Bronchial epithelial cell (primary cell): ENCODE results near the gene ZNF160. TPM values are rescaled to one million over a fixed set of nuclear protein-coding genes. Genes with fewer than 3 reads are reported as not detected.
A peak's percentile ranks its signal among the peaks of the same experiment; 100 is the strongest.
"Not testable (repeated sequence)": the region's sequence is repeated elsewhere in the genome, so short reads cannot be mapped to it uniquely, and the experiment has no call there.

Source experiments
- DNase-seq: peaks from one replicate; pipeline ENCODE4 v3.0.0-alpha.2; 2010; ENCODE audit warnings: low read depth
- FAIRE-seq: peaks from 2 replicates; lab custom pipeline; 2011; peaks lifted over from hg19 to GRCh38; lab: Jason Lieb, UNC
- H3K27me3 ChIP-seq: 2 replicates; pipeline ENCODE4 v1.5.1; 2011; ENCODE audit warnings: low read length; ENCODE audit not compliant: control insufficient read depth, insufficient read depth
- H3K36me3 ChIP-seq: 2 replicates; pipeline ENCODE4 v1.5.1; 2011; ENCODE audit warnings: low read length; ENCODE audit not compliant: control insufficient read depth, insufficient read depth
- H3K4me3 ChIP-seq: 2 replicates; pipeline ENCODE4 v1.5.1; 2011; ENCODE audit warnings: mild to moderate bottlenecking, low read depth, low read length, control low read depth
- CTCF ChIP-seq: IDR thresholded peaks from 2 replicates; pipeline ENCODE4 v1.5.1; 2011; ENCODE audit warnings: mild to moderate bottlenecking, moderate library complexity, low read length, control low read depth, inconsistent platforms; ENCODE audit not compliant: insufficient read depth, severe bottlenecking
- total RNA-seq: library from RNA; depleted of rRNA; stranded (reverse); fragments of >200 nt; gene quantifications from 2 replicates; pipeline ENCODE4 v1.2.1, GENCODE V29; 2014

The ZNF160 gene
- total RNA-seq, 1 donor from 2014 or later, result 17.1 TPM

DNA sequence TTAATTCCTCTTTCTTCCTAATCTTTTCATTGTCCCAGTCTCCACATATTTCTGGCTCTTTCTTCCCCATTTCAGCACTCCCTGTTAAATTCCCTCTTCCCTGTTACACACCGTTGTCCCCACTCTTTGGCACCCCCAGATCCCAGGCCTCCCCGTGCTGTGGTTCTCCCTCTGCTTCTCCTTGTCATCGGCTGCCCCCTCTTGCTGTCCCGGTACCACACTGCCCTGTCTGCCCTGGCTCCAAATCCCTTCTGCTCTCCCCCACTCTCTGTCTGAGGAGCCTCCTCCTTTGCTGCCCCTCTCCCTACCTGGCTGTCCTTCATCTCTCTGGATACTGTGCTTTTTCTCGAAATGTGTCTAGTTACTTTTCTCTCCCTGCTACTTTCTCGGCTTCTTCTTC is 28.5 kb upstream of the ZNF160 start:
- no peak for TF ChIP-seq CTCF
- FAIRE-seq (no peak), DNase-seq (no peak)
- H3K36me3 ChIP-seq, result no peaks in the 10 kb centered on the region
- no peaks in the 10 kb centered on the region for H3K27me3 ChIP-seq
- H3K4me3 ChIP-seq, result no peak overlapping the region

DNA sequence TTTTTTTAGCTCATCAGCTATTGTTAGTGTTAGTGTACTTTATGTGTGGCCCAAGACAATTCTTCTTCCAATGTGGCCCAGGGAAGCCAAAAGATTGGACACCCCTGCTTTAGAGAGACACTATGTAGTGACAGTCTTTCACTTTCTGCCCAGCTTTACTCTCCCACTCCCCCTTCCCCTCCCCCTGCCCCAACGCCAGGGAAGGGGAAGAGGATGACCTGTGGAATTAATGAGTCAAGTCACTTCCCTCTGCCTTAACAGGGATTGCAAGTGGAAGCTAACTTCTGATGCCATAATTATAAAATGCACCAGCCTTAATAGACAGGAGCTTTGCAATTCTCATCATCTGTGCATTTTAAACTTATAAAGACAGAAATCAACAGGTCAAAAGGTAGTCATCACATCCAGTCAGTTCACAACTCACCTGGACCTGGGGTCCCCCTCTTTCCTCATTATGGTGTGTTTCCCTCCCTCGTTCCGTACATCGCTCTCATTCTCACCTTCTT is 27.9 kb upstream of the ZNF160 start:
- no peak for FAIRE-seq
- no peak for TF ChIP-seq CTCF
- Histone ChIP-seq H3K27me3 (no peaks in the 10 kb centered on the region), H3K4me3 (no peak overlapping the region), H3K36me3 (no peaks in the 10 kb centered on the region)
- no peak for DNase-seq

- no peak for TF ChIP-seq CTCF
- no peak overlapping the region for H3K4me3 ChIP-seq
- H3K27me3 ChIP-seq, result no peaks in the 10 kb centered on the region
- no peaks in the 10 kb centered on the region for H3K36me3 ChIP-seq
- DNase-seq, result peak; percentile 3
- no peak for FAIRE-seq
These were observed 27.3 kb upstream of the ZNF160 start for GRCh38 chr19:53130506-53130905.

DNA sequence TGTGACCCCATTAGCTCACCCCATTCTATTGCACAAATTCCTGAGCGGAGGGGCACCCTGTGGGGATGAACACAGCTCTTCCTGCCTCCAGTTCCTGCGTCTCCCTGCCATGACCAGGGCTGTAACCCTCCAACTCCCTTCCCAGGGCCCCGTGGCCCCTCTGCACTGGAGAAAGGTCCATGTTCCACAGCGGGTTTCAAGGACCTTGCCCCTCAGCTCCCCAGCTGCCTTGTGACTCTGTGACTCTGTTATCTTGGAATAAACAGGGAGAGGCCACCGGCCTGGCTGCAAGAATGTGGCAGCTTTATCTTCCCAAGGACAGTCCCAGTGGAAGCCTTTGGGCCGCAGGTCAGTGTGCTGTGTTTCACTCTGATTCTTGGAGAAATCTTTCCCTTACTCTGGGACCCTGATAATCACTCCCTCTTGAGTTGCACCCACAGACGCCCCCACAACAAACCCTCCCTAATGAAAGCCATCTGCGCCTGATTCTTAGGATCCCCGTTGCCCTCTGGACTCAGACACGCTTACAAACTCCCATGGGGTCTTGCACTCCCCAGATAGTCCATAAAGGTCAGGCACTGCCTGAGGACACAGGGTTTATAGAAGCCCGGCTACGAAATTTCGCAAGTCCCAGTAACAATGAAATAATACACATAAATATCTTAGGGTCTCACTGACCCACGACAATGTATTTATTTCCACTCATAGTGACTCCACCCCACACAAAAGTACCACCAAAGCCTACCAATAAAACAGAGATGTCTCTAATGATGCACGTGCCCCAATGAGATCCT is 23.7 kb upstream of the ZNF160 start:
- not testable (repeated sequence) for H3K27me3 ChIP-seq, H3K4me3 ChIP-seq, DNase-seq, H3K36me3 ChIP-seq, FAIRE-seq

DNA sequence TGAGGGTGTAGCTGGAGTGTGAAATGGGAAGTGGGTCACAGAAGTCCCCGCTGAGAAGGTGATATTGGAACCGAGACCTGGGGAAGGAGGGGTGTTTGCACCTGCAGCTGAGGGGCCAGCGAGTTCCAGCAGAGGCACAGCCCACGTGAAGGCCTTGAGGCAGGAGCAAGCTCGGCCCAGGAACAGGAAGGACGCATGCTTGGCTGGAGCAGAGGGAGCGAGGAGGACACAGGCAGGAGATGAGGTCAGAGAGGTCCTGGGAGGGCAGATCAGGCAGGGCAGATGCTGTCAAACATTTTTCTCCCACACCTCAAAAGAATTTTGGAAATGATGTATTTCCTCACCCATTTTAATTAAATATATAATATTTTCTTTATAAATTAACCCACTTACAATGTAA is 20.2 kb upstream of the ZNF160 start:
- H3K36me3 ChIP-seq, result no peaks in the 10 kb centered on the region

More for the DNA sequence above, 20.2 kb upstream of the ZNF160 start:
- TF ChIP-seq CTCF, result no peak
- no peak overlapping the region for H3K4me3 ChIP-seq
- H3K27me3 ChIP-seq, result no peaks in the 10 kb centered on the region
- no peak for FAIRE-seq
- DNase-seq, result no peak
